K562 (cell line): ENCODE results near the gene SEMA6C. TPM values are rescaled to one million over a fixed set of nuclear protein-coding genes. Genes with fewer than 3 reads are reported as not detected.
A peak's percentile ranks its signal among the peaks of the same experiment; 100 is the strongest.

ENCODE experiments used
- HDAC1 ChIP-seq, 2 experiments: fragments of 450-650 bp; IDR thresholded peaks; 2 replicates each; pipeline ENCODE4 v1.6.1; 2016 to 2017; ENCODE audit warnings: inconsistent platforms in 1 of 2, mild to moderate bottlenecking in 1 of 2, moderate library complexity in 1 of 2
- HMGXB4 ChIP-seq: sonication (generic); formaldehyde crosslinking; IDR thresholded peaks from 2 replicates; pipeline ENCODE4 v1.8.1; 2023; ENCODE audit warnings: mild to moderate bottlenecking, missing genetic modification reagents
- IFI16 ChIP-seq: fragments of 250-450 bp; sonication (Bioruptor Pico); IDR thresholded peaks from 2 replicates; pipeline ENCODE4 v2.1.2; 2022; ENCODE audit warnings: mild to moderate bottlenecking, inconsistent platforms
- IRF2 ChIP-seq: sonication (generic); formaldehyde crosslinking; IDR thresholded peaks from 2 replicates; pipeline ENCODE4 v1.8.1; 2022; ENCODE audit warnings: mild to moderate bottlenecking, missing genetic modification reagents
- SP1 ChIP-seq: sonication (generic); formaldehyde crosslinking; IDR thresholded peaks from 2 replicates; pipeline ENCODE4 v1.8.1; 2022; ENCODE audit warnings: mild to moderate bottlenecking, missing genetic modification reagents
- TAF7 ChIP-seq: fragments of 450-650 bp; IDR thresholded peaks from 2 replicates; pipeline ENCODE4 v1.6.1; 2016; ENCODE audit warnings: missing genetic modification characterization, missing compliant biosample characterization
- THRA ChIP-seq: fragments of 450-650 bp; IDR thresholded peaks from 2 replicates; pipeline ENCODE4 v1.6.1; 2017; ENCODE audit warnings: mild to moderate bottlenecking, moderate library complexity
- XRCC3 ChIP-seq: fragments of 450-650 bp; IDR thresholded peaks from 2 replicates; pipeline ENCODE4 v1.6.1; 2017; ENCODE audit warnings: mild to moderate bottlenecking, moderate library complexity
- ZMIZ1 ChIP-seq, 2 experiments: fragments of 150-350 bp in 1 of 2; IDR thresholded peaks; 2 replicates each; pipeline ENCODE4 v1.6.1; 2012 to 2016; ENCODE audit warnings: low read depth in 2 of 2, low read length in 2 of 2, mild to moderate bottlenecking in 1 of 2, moderate library complexity in 1 of 2
- ZNF318 ChIP-seq, 2 experiments: fragments of 450-650 bp; IDR thresholded peaks; 2 replicates each; pipeline ENCODE4 v1.6.1; 2016; ENCODE audit warnings: mild to moderate bottlenecking in 2 of 2, borderline replicate concordance in 1 of 2, low read depth in 1 of 2, moderate library complexity in 1 of 2
- ZNF766 ChIP-seq: fragments of 200-800 bp; sonication (Bioruptor generic); conservative IDR thresholded peaks from 2 replicates; pipeline ENCODE4 v1.6.1; 2016; ENCODE audit warnings: missing genetic modification characterization, missing compliant biosample characterization
- polyA plus RNA-seq, 8 experiments: library from polyadenylated mRNA; depleted of rRNA in 4 of 8; stranded (reverse) in 5 of 8; unstranded in 3 of 8; fragments of >200 nt; fragmentation: Nextera tagmentation in 2 of 8; fragmentation: Illumina TruSeq in 1 of 8; extraction: Ambion mirVana in 2 of 8; extraction: Trizol in 1 of 8; gene quantifications; 2 replicates each; pipeline versions ENCODE4 v1.2.1 to v1.2.3, GENCODE V29; 2011 to 2014; ENCODE audit warnings: inconsistent platforms in 1 of 8, missing spikeins in 1 of 8
- total RNA-seq, 7 experiments: library from RNA; depleted of rRNA in 6 of 7; stranded (reverse); fragments of >200 nt in 6 of 7; fragmentation: Illumina TruSeq in 2 of 7; extraction: Trizol in 2 of 7; gene quantifications; 2 replicates each; pipeline versions ENCODE4 v1.2.1 to v1.2.3, GENCODE V29; 2011 to 2021; ENCODE audit warnings: low replicate concordance in 1 of 7

Gene SEMA6C
- total and polyA plus RNA-seq, 9 of the 15 experiments (the other 6 are each of a cell fraction or from before 2014, with no cell fraction given): 0.03 to 4.6 (median 0.95) TPM

GRCh38 chr1:151165738-151166504 lies 19.5 kb upstream of the SEMA6C start, which contains the start of the genes LYSMD1 and SCNM1 (continued):
- TF ChIP-seq ZMIZ1 (IDR thresholded peaks at IDR 0.05; ENCODE audit: low read depth in 2 of 2, low read length in 2 of 2): no peak
- no peak for TF ChIP-seq ZNF318 (IDR thresholded peaks at IDR 0.05; ENCODE audit: borderline replicate concordance in 1 of 2, low read depth in 1 of 2)
- TF ChIP-seq IRF2: no peak
- TF ChIP-seq ZNF766 (CRISPR knock-in tag): peak; percentile 92
- TF ChIP-seq TAF7 (tag): 0 out of 2 replicates have a peak, but pooled peaks have one; percentile 11
- TF ChIP-seq SP1 (CRISPR knock-in tag): peak; percentile 86
- peak; percentile 51; the same call in 1 of the 2 replicates for TF ChIP-seq HMGXB4 (CRISPR knock-in tag)
- no peak for TF ChIP-seq THRA
- peak in 1 of 2 experiments; percentile 73; a peak in 2 of 4 replicates for TF ChIP-seq HDAC1 (IDR thresholded peaks at IDR 0.05)
- TF ChIP-seq XRCC3: no peak
- no peak for TF ChIP-seq IFI16
